Measurements from ENCODE around the gene CATSPER1. TPM values are rescaled to one million over a fixed set of nuclear protein-coding genes. Genes with fewer than 3 reads are reported as not detected.

CATSPER1 gene
- total and polyA plus RNA-seq, 11 donors, result 0.12 to 0.91 (median 0.35) TPM; not detected in 8

DNA sequence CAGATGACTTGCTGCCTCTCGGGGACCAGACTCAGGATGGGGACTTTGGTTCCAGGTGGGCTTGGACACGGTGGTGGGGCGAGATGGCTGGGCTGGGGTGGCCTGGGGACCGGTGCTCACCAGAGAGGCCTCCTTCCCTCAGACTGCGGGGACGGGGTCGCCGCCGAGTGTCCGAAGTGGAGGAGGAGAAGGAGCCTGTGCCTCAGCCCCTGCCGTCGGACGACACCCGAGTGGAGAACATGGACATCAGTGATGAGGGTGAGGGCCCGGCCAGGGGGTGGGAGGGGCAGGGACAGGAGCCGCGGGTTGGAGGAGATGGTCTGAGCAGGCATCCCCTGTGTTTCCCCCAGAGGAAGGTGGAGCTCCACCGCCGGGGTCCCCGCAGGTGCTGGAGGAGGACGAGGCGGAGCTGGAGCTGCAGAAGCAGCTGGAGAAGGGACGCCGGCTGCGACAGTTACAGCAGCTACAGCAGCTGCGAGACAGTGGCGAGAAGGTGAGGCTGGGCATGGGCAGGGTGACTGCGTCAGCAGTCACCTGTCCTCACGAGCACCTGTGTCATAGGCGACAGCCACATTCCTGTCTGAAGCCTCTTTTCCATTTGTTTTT lies 58.8 kb downstream of the CATSPER1 start:
- ATAC-seq, result no peak
- TF ChIP-seq POLR2A (IDR thresholded peaks at IDR 0.05), result no peak
- TF ChIP-seq, protein P1, sequence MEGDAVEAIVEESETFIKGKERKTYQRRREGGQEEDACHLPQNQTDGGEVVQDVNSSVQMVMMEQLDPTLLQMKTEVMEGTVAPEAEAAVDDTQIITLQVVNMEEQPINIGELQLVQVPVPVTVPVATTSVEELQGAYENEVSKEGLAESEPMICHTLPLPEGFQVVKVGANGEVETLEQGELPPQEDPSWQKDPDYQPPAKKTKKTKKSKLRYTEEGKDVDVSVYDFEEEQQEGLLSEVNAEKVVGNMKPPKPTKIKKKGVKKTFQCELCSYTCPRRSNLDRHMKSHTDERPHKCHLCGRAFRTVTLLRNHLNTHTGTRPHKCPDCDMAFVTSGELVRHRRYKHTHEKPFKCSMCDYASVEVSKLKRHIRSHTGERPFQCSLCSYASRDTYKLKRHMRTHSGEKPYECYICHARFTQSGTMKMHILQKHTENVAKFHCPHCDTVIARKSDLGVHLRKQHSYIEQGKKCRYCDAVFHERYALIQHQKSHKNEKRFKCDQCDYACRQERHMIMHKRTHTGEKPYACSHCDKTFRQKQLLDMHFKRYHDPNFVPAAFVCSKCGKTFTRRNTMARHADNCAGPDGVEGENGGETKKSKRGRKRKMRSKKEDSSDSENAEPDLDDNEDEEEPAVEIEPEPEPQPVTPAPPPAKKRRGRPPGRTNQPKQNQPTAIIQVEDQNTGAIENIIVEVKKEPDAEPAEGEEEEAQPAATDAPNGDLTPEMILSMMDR (IDR thresholded peaks at IDR 0.05), result no peak
- no peak overlapping the region for H3K4me3 ChIP-seq
- no peaks in the 10 kb centered on the region for H3K27me3 ChIP-seq
- DNase-seq, result no peak
- intact Hi-C loops (cut with DNase I), result no loop called here
- H3K36me3 ChIP-seq, result peaks cover 7 to 81% (median 75%) of the 10 kb centered on the region in 9 donors
- WGBS, 4 donors, result 90 to 95% (median 93%) methylated on average over 30 of the region's 30 CpGs
- no peak overlapping the region for H3K27ac ChIP-seq
- H3K9me3 ChIP-seq, result no peaks in the 10 kb centered on the region
- peaks cover 3 to 20% (median 19%) of the 10 kb centered on the region in 12 donors for H3K4me1 ChIP-seq

Other genes starting within 250 kb of the CATSPER1 start
- gene AP5B1, start 245.5 kb downstream of the CATSPER1 start, total RNA-seq, result 10 to 100 TPM in 2 of 9 donors, 1 to 10 TPM in 7; 5.4 to 17.7 (median 8.7) TPM
- 1 to 10 TPM; 4.4 to 9.5 TPM for gene AP5B1, start 245.5 kb downstream of the CATSPER1 start, polyA plus RNA-seq
- gene OVOL1, start 239.4 kb downstream of the CATSPER1 start, total RNA-seq, result not detected
- not detected for gene OVOL1, start 239.4 kb downstream of the CATSPER1 start, polyA plus RNA-seq
- gene SNX32, start 192.5 kb downstream of the CATSPER1 start, total RNA-seq, result under 1 TPM in 4 of 9 donors, not detected in 5; 0.13 to 0.52 (median 0.37) TPM
- gene SNX32, start 192.5 kb downstream of the CATSPER1 start, polyA plus RNA-seq, result under 1 TPM; 0.11 to 0.54 TPM
- gene CFL1, start 168.3 kb downstream of the CATSPER1 start, total RNA-seq, result 100 to 1,000 TPM; 289 to 839 (median 424) TPM
- 100 to 1,000 TPM; 289 to 973 TPM for gene CFL1, start 168.3 kb downstream of the CATSPER1 start, polyA plus RNA-seq
- 10 to 100 TPM; 24.6 to 39.6 (median 35.5) TPM for gene MUS81, start 166.0 kb downstream of the CATSPER1 start, total RNA-seq
- 10 to 100 TPM; 53.0 to 56.1 TPM for gene MUS81, start 166.0 kb downstream of the CATSPER1 start, polyA plus RNA-seq
- 100 to 1,000 TPM in 3 of 9 donors, 10 to 100 TPM in 6; 67.7 to 123 (median 88.7) TPM for gene EFEMP2, start 153.7 kb downstream of the CATSPER1 start, total RNA-seq
- gene EFEMP2, start 153.7 kb downstream of the CATSPER1 start, polyA plus RNA-seq, result 10 to 100 TPM; 43.6 to 86.6 TPM
- 1 to 10 TPM in 3 of 9 donors, under 1 TPM in 5, not detected in 1; 0.16 to 9.4 (median 0.90) TPM for gene CTSW, start 146.6 kb downstream of the CATSPER1 start, total RNA-seq
- under 1 TPM; 0.17 to 0.53 TPM for gene CTSW, start 146.6 kb downstream of the CATSPER1 start, polyA plus RNA-seq
- gene FIBP, start 138.0 kb downstream of the CATSPER1 start, total RNA-seq, result 10 to 100 TPM; 48.2 to 93.9 (median 57.3) TPM
- gene FIBP, start 138.0 kb downstream of the CATSPER1 start, polyA plus RNA-seq, result 10 to 100 TPM; 35.0 to 74.7 TPM
- gene CCDC85B, start 135.8 kb downstream of the CATSPER1 start, total RNA-seq, result 10 to 100 TPM; 32.3 to 78.1 (median 36.9) TPM
- 10 to 100 TPM; 31.3 to 62.1 TPM for gene CCDC85B, start 135.8 kb downstream of the CATSPER1 start, polyA plus RNA-seq
- 10 to 100 TPM in 1 of 9 donors, 1 to 10 TPM in 6, under 1 TPM in 2; 0.22 to 13.7 (median 1.5) TPM for gene FOSL1, start 126.1 kb downstream of the CATSPER1 start, total RNA-seq
- gene FOSL1, start 126.1 kb downstream of the CATSPER1 start, polyA plus RNA-seq, result 10 to 100 TPM in 1 of 2 donors, 1 to 10 TPM in 1; 1.2 to 48.1 TPM
- 10 to 100 TPM; 17.0 to 49.0 (median 39.5) TPM for gene C11orf68, start 107.4 kb downstream of the CATSPER1 start, total RNA-seq
- 10 to 100 TPM; 34.0 to 41.5 TPM for gene C11orf68, start 107.4 kb downstream of the CATSPER1 start, polyA plus RNA-seq
- 100 to 1,000 TPM in 4 of 9 donors, 10 to 100 TPM in 5; 76.5 to 144 (median 96.9) TPM for gene DRAP1, start 107.1 kb downstream of the CATSPER1 start, total RNA-seq
- 100 to 1,000 TPM; 168 to 180 TPM for gene DRAP1, start 107.1 kb downstream of the CATSPER1 start, polyA plus RNA-seq
- under 1 TPM in 1 of 9 donors, not detected in 8; 0.51 TPM for gene TSGA10IP, start 81.0 kb downstream of the CATSPER1 start, total RNA-seq
- not detected for gene TSGA10IP, start 81.0 kb downstream of the CATSPER1 start, polyA plus RNA-seq
- 10 to 100 TPM; 21.6 to 57.2 (median 31.1) TPM for gene SART1, start 64.7 kb downstream of the CATSPER1 start, total RNA-seq
- 10 to 100 TPM; 40.4 to 70.1 TPM for gene SART1, start 64.7 kb downstream of the CATSPER1 start, polyA plus RNA-seq
- gene EIF1AD, start 24.3 kb downstream of the CATSPER1 start, total RNA-seq, result 10 to 100 TPM; 13.0 to 25.2 (median 20.7) TPM
- gene EIF1AD, start 24.3 kb downstream of the CATSPER1 start, polyA plus RNA-seq, result 10 to 100 TPM; 12.9 to 44.0 TPM
- gene BANF1, start 24.0 kb downstream of the CATSPER1 start, total RNA-seq, result 100 to 1,000 TPM in 7 of 9 donors, 10 to 100 TPM in 2; 68.7 to 227 (median 187) TPM
- 100 to 1,000 TPM; 220 to 345 TPM for gene BANF1, start 24.0 kb downstream of the CATSPER1 start, polyA plus RNA-seq
- 1 to 10 TPM in 3 of 9 donors, under 1 TPM in 1, not detected in 5; 0.87 to 8.3 (median 2.3) TPM for gene CST6, start 14.5 kb downstream of the CATSPER1 start, total RNA-seq
- 1 to 10 TPM in 1 of 2 donors, not detected in 1; 6.3 TPM for gene CST6, start 14.5 kb downstream of the CATSPER1 start, polyA plus RNA-seq
- gene GAL3ST3, start 22.7 kb upstream of the CATSPER1 start, total RNA-seq, result 1 to 10 TPM in 8 of 9 donors, under 1 TPM in 1; 0.96 to 4.9 (median 2.4) TPM
- gene GAL3ST3, start 22.7 kb upstream of the CATSPER1 start, polyA plus RNA-seq, result 1 to 10 TPM in 1 of 2 donors, under 1 TPM in 1; 0.08 to 1.1 TPM
- gene SF3B2, start 25.9 kb upstream of the CATSPER1 start, total RNA-seq, result 10 to 100 TPM; 69.8 to 92.9 (median 79.6) TPM
- gene SF3B2, start 25.9 kb upstream of the CATSPER1 start, polyA plus RNA-seq, result 100 to 1,000 TPM in 1 of 2 donors, 10 to 100 TPM in 1; 43.5 to 106 TPM
- gene PACS1, start 43.8 kb upstream of the CATSPER1 start, total RNA-seq, result 100 to 1,000 TPM in 3 of 9 donors, 10 to 100 TPM in 6; 39.2 to 151 (median 90.4) TPM
- gene PACS1, start 43.8 kb upstream of the CATSPER1 start, polyA plus RNA-seq, result 10 to 100 TPM; 30.6 to 40.2 TPM
- gene KLC2, start 231.2 kb upstream of the CATSPER1 start, total RNA-seq, result 10 to 100 TPM; 24.7 to 78.5 (median 34.0) TPM
- gene KLC2, start 231.2 kb upstream of the CATSPER1 start, polyA plus RNA-seq, result 10 to 100 TPM; 49.9 to 65.8 TPM
- gene RAB1B, start 242.2 kb upstream of the CATSPER1 start, total RNA-seq, result 100 to 1,000 TPM; 111 to 149 (median 128) TPM
- 100 to 1,000 TPM; 161 to 178 TPM for gene RAB1B, start 242.2 kb upstream of the CATSPER1 start, polyA plus RNA-seq